Activated T-helper 17 cell treated with anti-CD3 and anti-CD28 coated beads, Interleukin-2, amount 50 U/mL, for 72 hours (primary cell): ENCODE data around the gene GALNT16. TPM values are rescaled to one million over a fixed set of nuclear protein-coding genes. Genes with fewer than 3 reads are reported as not detected.

Experiments
- ATAC-seq: fragments of 150-1000 bp; cut with Tn5 transposase; replicated peaks from 2 replicates; pipeline ENCODE4 v1.10.0; 2021; ENCODE audit warnings: mild to moderate bottlenecking, moderate library complexity
- H3K27ac Mint-ChIP-seq: one replicate; pipeline ENCODE4 v1.8.0; 2022; ENCODE audit warnings: mixed read lengths
- H3K27me3 Mint-ChIP-seq: one replicate; pipeline ENCODE4 v1.8.0; 2022; ENCODE audit warnings: mixed read lengths
- H3K36me3 Mint-ChIP-seq: one replicate; pipeline ENCODE4 v1.8.0; 2022; ENCODE audit warnings: low read depth, mild to moderate bottlenecking, mixed read lengths
- H3K4me1 Mint-ChIP-seq: one replicate; pipeline ENCODE4 v1.8.0; 2022; ENCODE audit warnings: mixed read lengths
- H3K4me3 Mint-ChIP-seq: one replicate; pipeline ENCODE4 v1.8.0; 2022; ENCODE audit warnings: mild to moderate bottlenecking, mixed read lengths
- H3K9me3 Mint-ChIP-seq: one replicate; pipeline ENCODE4 v1.8.0; 2022; ENCODE audit warnings: mixed read lengths
- total RNA-seq, 2 donors: library from RNA; stranded (reverse); gene quantifications; one replicate each; pipeline ENCODE4 v1.2.3, GENCODE V29; 2022

The GALNT16 gene
- total RNA-seq, 2 donors from 2014 or later: 0.06 to 0.66 TPM

GRCh38 chr14:69358233-69358963 is 98.4 kb downstream of the GALNT16 start:
- Mint-ChIP-seq H3K27me3 (no peaks in the 10 kb centered on the region), H3K27ac (peak overlapping the region; percentile 42), H3K36me3 (no peaks in the 10 kb centered on the region), H3K4me1 (peaks cover 25% of the 10 kb centered on the region), H3K4me3 (peak overlapping the region; percentile 41), H3K9me3 (no peaks in the 10 kb centered on the region)
- ATAC-seq: peak; percentile 91

- no peaks in the 10 kb centered on the region for H3K36me3 Mint-ChIP-seq
- peak overlapping the region; percentile 41 for H3K4me3 Mint-ChIP-seq
- ATAC-seq: no peak
- peak overlapping the region; percentile 42 for H3K27ac Mint-ChIP-seq
- peaks cover 22% of the 10 kb centered on the region for H3K4me1 Mint-ChIP-seq
- H3K27me3 Mint-ChIP-seq: no peaks in the 10 kb centered on the region
- H3K9me3 Mint-ChIP-seq: no peaks in the 10 kb centered on the region
These were observed 99.0 kb downstream of the GALNT16 start for GRCh38 chr14:69358966-69359365.

- Mint-ChIP-seq H3K4me1 (peaks cover 9% of the 10 kb centered on the region), H3K4me3 (no peak overlapping the region), H3K27ac (no peak overlapping the region), H3K36me3 (no peaks in the 10 kb centered on the region), H3K9me3 (no peaks in the 10 kb centered on the region), H3K27me3 (no peaks in the 10 kb centered on the region)
- no peak for ATAC-seq
These were observed 100.6 kb downstream of the GALNT16 start for GRCh38 chr14:69360438-69361108.

- no peak overlapping the region for H3K27ac Mint-ChIP-seq
- no peaks in the 10 kb centered on the region for H3K9me3 Mint-ChIP-seq
- no peaks in the 10 kb centered on the region for H3K36me3 Mint-ChIP-seq
- H3K4me1 Mint-ChIP-seq: peaks cover 9% of the 10 kb centered on the region
- no peaks in the 10 kb centered on the region for H3K27me3 Mint-ChIP-seq
- H3K4me3 Mint-ChIP-seq: no peak overlapping the region
- no peak for ATAC-seq
These were observed 103.1 kb downstream of the GALNT16 start for GRCh38 chr14:69363055-69363454.

GRCh38 chr14:69363964-69364363 is 104.0 kb downstream of the GALNT16 start:
- no peak overlapping the region for H3K27ac Mint-ChIP-seq
- H3K9me3 Mint-ChIP-seq: no peaks in the 10 kb centered on the region
- ATAC-seq: no peak
- H3K4me1 Mint-ChIP-seq: peaks cover 3% of the 10 kb centered on the region
- H3K27me3 Mint-ChIP-seq: no peaks in the 10 kb centered on the region
- no peaks in the 10 kb centered on the region for H3K36me3 Mint-ChIP-seq
- H3K4me3 Mint-ChIP-seq: no peak overlapping the region

- Mint-ChIP-seq H3K4me1 (no peaks in the 10 kb centered on the region), H3K4me3 (no peak overlapping the region)
These were observed 104.4 kb downstream of the GALNT16 start for GRCh38 chr14:69364378-69364777.

GRCh38 chr14:69366069-69366468 is 106.1 kb downstream of the GALNT16 start:
- Mint-ChIP-seq H3K27ac (no peak overlapping the region), H3K36me3 (no peaks in the 10 kb centered on the region), H3K27me3 (no peaks in the 10 kb centered on the region), H3K9me3 (no peaks in the 10 kb centered on the region), H3K4me3 (no peak overlapping the region), H3K4me1 (no peaks in the 10 kb centered on the region)
- ATAC-seq: no peak

More at GRCh38 chr14:69364378-69364777, 104.4 kb downstream of the GALNT16 start:
- ATAC-seq: no peak
- Mint-ChIP-seq H3K9me3 (no peaks in the 10 kb centered on the region), H3K36me3 (no peaks in the 10 kb centered on the region), H3K27ac (no peak overlapping the region), H3K27me3 (no peaks in the 10 kb centered on the region)

GRCh38 chr14:69366761-69367160 is 106.8 kb downstream of the GALNT16 start:
- H3K36me3 Mint-ChIP-seq: no peaks in the 10 kb centered on the region
- no peak for ATAC-seq
- H3K9me3 Mint-ChIP-seq: no peaks in the 10 kb centered on the region
- no peaks in the 10 kb centered on the region for H3K27me3 Mint-ChIP-seq
- no peak overlapping the region for H3K4me3 Mint-ChIP-seq
- H3K4me1 Mint-ChIP-seq: no peaks in the 10 kb centered on the region
- no peak overlapping the region for H3K27ac Mint-ChIP-seq

GRCh38 chr14:69368381-69368780 is 108.4 kb downstream of the GALNT16 start:
- no peak for ATAC-seq
- H3K9me3 Mint-ChIP-seq: no peaks in the 10 kb centered on the region
- H3K27ac Mint-ChIP-seq: no peak overlapping the region
- peaks cover 3% of the 10 kb centered on the region for H3K4me1 Mint-ChIP-seq
- no peak overlapping the region for H3K4me3 Mint-ChIP-seq
- peaks cover 5% of the 10 kb centered on the region for H3K36me3 Mint-ChIP-seq
- no peaks in the 10 kb centered on the region for H3K27me3 Mint-ChIP-seq

GRCh38 chr14:69370061-69370460 is 110.1 kb downstream of the GALNT16 start:
- ATAC-seq: no peak
- Mint-ChIP-seq H3K27ac (no peak overlapping the region), H3K36me3 (peaks cover 5% of the 10 kb centered on the region), H3K4me3 (no peak overlapping the region), H3K9me3 (no peaks in the 10 kb centered on the region), H3K27me3 (no peaks in the 10 kb centered on the region), H3K4me1 (peaks cover 11% of the 10 kb centered on the region)

GRCh38 chr14:69372146-69372545 is 112.2 kb downstream of the GALNT16 start:
- peaks cover 11% of the 10 kb centered on the region for H3K4me1 Mint-ChIP-seq
- ATAC-seq: no peak
- no peak overlapping the region for H3K27ac Mint-ChIP-seq
- no peaks in the 10 kb centered on the region for H3K27me3 Mint-ChIP-seq
- H3K36me3 Mint-ChIP-seq: peaks cover 26% of the 10 kb centered on the region
- no peak overlapping the region for H3K4me3 Mint-ChIP-seq
- no peaks in the 10 kb centered on the region for H3K9me3 Mint-ChIP-seq

- Mint-ChIP-seq H3K27me3 (no peaks in the 10 kb centered on the region), H3K4me1 (peaks cover 11% of the 10 kb centered on the region), H3K36me3 (peaks cover 32% of the 10 kb centered on the region), H3K27ac (peak overlapping the region; percentile 61), H3K4me3 (peak overlapping the region; percentile 1), H3K9me3 (no peaks in the 10 kb centered on the region)
- ATAC-seq: peak; percentile 83
These were observed 113.1 kb downstream of the GALNT16 start for GRCh38 chr14:69373104-69373503.

- ATAC-seq: no peak
- no peaks in the 10 kb centered on the region for H3K9me3 Mint-ChIP-seq
- H3K27ac Mint-ChIP-seq: peak overlapping the region; percentile 61
- no peaks in the 10 kb centered on the region for H3K27me3 Mint-ChIP-seq
- H3K36me3 Mint-ChIP-seq: peaks cover 43% of the 10 kb centered on the region
- H3K4me3 Mint-ChIP-seq: no peak overlapping the region
- peaks cover 11% of the 10 kb centered on the region for H3K4me1 Mint-ChIP-seq
These were observed 114.3 kb downstream of the GALNT16 start for GRCh38 chr14:69374235-69374634.

GRCh38 chr14:69375182-69375581 is 115.2 kb downstream of the GALNT16 start:
- Mint-ChIP-seq H3K27me3 (no peaks in the 10 kb centered on the region), H3K27ac (no peak overlapping the region), H3K4me1 (peaks cover 11% of the 10 kb centered on the region), H3K36me3 (peaks cover 52% of the 10 kb centered on the region), H3K9me3 (no peaks in the 10 kb centered on the region), H3K4me3 (no peak overlapping the region)
- ATAC-seq: no peak

GRCh38 chr14:69375722-69376121 is 115.8 kb downstream of the GALNT16 start:
- Mint-ChIP-seq H3K4me1 (peaks cover 11% of the 10 kb centered on the region), H3K4me3 (no peak overlapping the region), H3K27me3 (no peaks in the 10 kb centered on the region), H3K36me3 (peaks cover 58% of the 10 kb centered on the region), H3K9me3 (no peaks in the 10 kb centered on the region), H3K27ac (no peak overlapping the region)
- ATAC-seq: no peak
